Measurements from ENCODE around the gene SKIDA1.
A peak's percentile ranks its signal among the peaks of the same experiment; 100 is the strongest.

Gene SKIDA1

DNA sequence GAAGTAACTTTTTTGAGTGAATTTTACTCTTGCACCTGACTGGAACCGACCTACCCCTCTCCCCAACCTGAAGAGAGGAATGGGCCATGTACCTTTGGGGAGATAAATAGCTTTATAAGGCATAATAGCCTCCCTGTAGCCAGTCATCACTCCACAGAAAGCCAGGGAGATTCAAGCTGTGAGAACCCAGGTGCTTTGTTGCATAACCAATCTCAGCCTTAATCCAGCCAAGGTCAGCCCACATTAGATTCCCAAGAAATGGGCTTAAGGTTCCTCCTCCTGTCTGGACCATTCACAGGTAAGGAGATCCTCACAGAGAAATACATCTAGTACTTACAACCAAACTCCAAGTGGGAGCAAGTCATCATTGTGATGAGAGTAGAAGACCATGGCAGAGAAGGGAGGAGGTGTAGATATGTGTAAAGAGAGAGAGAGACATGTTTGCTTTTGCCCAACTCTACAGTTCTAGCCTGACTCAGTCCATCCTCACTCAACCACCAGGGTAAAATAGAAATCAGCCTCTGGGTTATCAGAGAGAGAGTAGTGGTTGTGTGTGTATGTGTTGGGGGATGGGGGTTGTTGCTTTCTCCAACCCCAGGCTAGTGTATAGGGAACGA lies 23.6 kb downstream of the SKIDA1 start:
- no peak for DNase-seq (ENCODE audit: low spot score)

DNA sequence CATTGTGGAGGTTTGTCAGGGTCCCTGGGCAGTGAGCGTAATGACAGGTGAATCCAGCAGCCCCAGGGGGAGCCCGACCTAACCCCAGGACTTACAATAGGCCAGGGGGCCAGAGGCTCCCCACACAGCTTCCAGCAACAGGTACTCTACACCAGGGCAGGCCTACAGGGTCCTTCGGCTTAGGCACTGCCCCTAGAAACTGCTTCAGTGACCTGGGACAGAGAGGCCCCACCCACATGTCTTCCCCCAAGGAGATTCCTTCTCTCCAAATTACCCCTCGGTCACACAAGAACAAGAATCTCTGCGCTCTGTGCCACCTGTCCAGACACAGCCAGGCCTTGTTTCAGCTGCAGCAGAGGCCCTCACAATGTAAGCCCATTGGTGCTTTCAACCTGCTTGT lies 24.4 kb downstream of the SKIDA1 start:
- DNase-seq (ENCODE audit: low spot score), result no peak

- no peak for DNase-seq (ENCODE audit: low spot score)
These were observed 24.9 kb downstream of the SKIDA1 start for GRCh38 chr10:21500578-21500910.

GRCh38 chr10:21499701-21500577 lies 25.5 kb downstream of the SKIDA1 start:
- DNase-seq (ENCODE audit: low spot score), result peak; percentile 37

GRCh38 chr10:21498986-21499385 lies 26.5 kb downstream of the SKIDA1 start:
- no peak for DNase-seq (ENCODE audit: low spot score)

GRCh38 chr10:21498377-21498776 lies 27.1 kb downstream of the SKIDA1 start:
- DNase-seq (ENCODE audit: low spot score), result no peak

GRCh38 chr10:21497177-21497807 lies 28.2 kb downstream of the SKIDA1 start:
- DNase-seq (ENCODE audit: low spot score), result peak; percentile 93

DNA sequence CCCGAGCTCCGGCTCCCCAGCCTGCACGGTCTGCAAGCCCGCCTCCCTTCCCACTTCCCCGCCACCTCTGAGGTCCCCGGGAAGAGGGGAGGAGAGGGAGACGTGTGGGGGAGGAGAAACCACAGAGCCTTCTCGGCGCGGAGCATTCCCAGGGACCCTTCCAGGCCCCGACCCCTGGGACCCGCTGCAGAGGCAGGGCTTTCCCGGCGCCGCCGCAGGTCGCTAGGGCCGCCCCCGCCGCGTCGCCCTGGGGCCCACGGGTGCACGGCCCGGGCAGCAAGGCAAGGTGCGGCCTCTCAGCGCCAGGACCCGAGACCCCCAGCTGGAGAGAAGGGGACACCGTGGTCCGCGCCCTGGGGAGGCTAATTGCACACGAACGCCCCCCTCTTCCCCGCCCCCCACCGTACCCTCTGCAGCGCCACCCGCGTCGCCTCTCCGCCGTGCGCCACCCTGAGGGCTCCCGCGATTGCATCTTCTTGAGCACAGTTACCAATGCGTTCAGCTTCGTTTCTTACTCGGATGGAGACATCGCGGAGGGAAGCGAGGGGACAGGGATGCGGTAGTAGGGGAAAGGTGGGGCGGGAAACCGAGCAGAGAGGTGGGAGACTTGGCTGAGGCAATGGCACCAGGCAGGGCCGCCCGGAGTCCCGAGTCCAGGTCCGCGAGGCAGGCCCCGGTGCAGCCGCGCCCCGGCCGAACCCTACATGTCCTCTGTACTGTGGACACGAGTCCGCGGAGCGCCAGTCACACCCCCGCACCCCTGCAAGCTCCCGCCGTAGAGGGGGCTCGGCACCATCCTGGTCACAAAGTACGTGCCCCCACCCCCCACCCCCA lies 28.9 kb downstream of the SKIDA1 start:
- DNase-seq (ENCODE audit: low spot score), result peak; percentile 65

GRCh38 chr10:21495752-21496342 lies 29.6 kb downstream of the SKIDA1 start:
- peak; percentile 86 for DNase-seq (ENCODE audit: low spot score)

DNA sequence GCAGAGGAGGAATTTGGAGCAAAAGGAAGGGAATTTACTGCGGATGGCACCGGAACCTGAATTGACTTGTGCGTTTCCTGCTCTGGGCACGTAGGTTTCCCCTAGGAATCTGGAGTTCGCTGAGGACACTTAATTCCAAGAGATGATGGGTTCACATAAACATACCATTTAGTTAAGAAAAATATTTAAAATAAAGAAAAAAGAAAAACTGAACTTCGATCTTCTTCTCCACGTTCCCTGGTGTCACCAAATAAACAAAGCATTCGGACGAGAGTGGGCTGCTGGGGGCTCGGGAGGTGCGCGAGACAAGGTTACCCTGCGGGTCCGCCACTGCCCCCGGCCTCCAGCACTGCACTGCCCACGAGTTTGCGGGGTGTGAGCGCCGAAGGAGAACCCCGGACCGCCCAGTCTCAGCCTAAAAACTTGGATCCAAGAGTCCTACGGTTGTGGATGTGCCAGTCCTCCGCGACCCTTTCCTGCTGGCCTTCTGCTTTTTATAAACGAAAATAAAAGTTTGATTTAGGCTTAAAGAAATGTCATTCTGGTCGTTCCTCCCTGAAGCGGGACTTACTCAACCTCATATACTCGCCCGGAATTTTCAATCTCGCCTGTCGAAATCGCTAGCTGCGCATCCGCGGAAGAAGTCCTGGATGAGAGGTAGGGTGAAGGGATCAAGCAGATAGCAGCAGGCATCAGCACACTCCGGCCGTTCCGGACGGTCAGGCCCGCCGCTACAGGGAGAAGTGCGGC lies 30.3 kb downstream of the SKIDA1 start:
- no peak for DNase-seq (ENCODE audit: low spot score)

- DNase-seq (ENCODE audit: low spot score), result peak; percentile 41
These were observed 31.1 kb downstream of the SKIDA1 start for GRCh38 chr10:21494191-21495001.

- no peak for DNase-seq (ENCODE audit: low spot score)
These were observed 31.7 kb downstream of the SKIDA1 start for GRCh38 chr10:21493784-21494183.

GRCh38 chr10:21492421-21492820 lies 33.1 kb downstream of the SKIDA1 start:
- DNase-seq (ENCODE audit: low spot score), result no peak

GRCh38 chr10:21490711-21491105 lies 34.8 kb downstream of the SKIDA1 start:
- DNase-seq (ENCODE audit: low spot score), result no peak

GRCh38 chr10:21490028-21490710 lies 35.3 kb downstream of the SKIDA1 start:
- DNase-seq (ENCODE audit: low spot score), result no peak

GRCh38 chr10:21488957-21489446 lies 36.5 kb downstream of the SKIDA1 start:
- DNase-seq (ENCODE audit: low spot score), result no peak

- peak; percentile 54 for DNase-seq (ENCODE audit: low spot score)
These were observed 37.1 kb downstream of the SKIDA1 start for GRCh38 chr10:21488246-21488956.

- DNase-seq (ENCODE audit: low spot score), result no peak
These were observed 37.9 kb downstream of the SKIDA1 start for GRCh38 chr10:21487416-21488180.

All from kidney tubule cell (primary cell).